Loucy (cell line): Measurements from ENCODE around the gene KDELR3.

Experiments used
- CTCF ChIP-seq: fragments of 200-600 bp; sonication (generic); conservative IDR thresholded peaks from 2 replicates; pipeline ENCODE4 v1.5.1; 2014; ENCODE audit warnings: mild to moderate bottlenecking, antibody characterized with exemption, low read length
- EZH2phosphoT487 ChIP-seq: fragments of 200-600 bp; IDR thresholded peaks from 2 replicates; pipeline ENCODE4 v1.6.1; 2018; ENCODE audit warnings: antibody characterized with exemption, mild to moderate bottlenecking, moderate library complexity, borderline replicate concordance

GRCh38 chr22:38471237-38471636, 3.3 kb downstream of the KDELR3 start:
- TF ChIP-seq CTCF (no peak), EZH2phosphoT487 (no peak)
